Right lobe of liver (tissue), 4 donors: Measurements from ENCODE around the gene KRTCAP2.

Source experiments
- CTCF ChIP-seq, 4 donors: fragments of 200-600 bp in 3 of 4; fragments of 450-650 bp in 1 of 4; IDR thresholded peaks; one replicate each; pipeline versions ENCODE4 v1.5.1 to v1.8.0; 2016 to 2022; ENCODE audit warnings: antibody characterized with exemption in 4 of 4, mild to moderate bottlenecking in 2 of 4
- POLR2A ChIP-seq: fragments of 450-650 bp; IDR thresholded peaks from one replicate; pipeline ENCODE4 v1.6.1; 2017; ENCODE audit warnings: antibody characterized with exemption, mild to moderate bottlenecking
- donor health status: DM: no; HTN: no; CAD: no.
- donor health status: DM: no; HTN: no; CAD: no.
- donor health status: DM: no; HTN: yes; CAD: no.

- TF ChIP-seq CTCF (IDR thresholded peaks at IDR 0.05): no peak
- no peak for TF ChIP-seq POLR2A
Observed at GRCh38 chr1:155184351-155184811, 11.3 kb upstream of the KRTCAP2 start.
